ENCODE measurements around the gene TMEM132D. TPM values are rescaled to one million over a fixed set of nuclear protein-coding genes. Genes with fewer than 3 reads are reported as not detected.

Gene TMEM132D
- total and polyA plus RNA-seq, 2 of the 4 experiments (the other 2 are of a cell fraction): not detected

DNA sequence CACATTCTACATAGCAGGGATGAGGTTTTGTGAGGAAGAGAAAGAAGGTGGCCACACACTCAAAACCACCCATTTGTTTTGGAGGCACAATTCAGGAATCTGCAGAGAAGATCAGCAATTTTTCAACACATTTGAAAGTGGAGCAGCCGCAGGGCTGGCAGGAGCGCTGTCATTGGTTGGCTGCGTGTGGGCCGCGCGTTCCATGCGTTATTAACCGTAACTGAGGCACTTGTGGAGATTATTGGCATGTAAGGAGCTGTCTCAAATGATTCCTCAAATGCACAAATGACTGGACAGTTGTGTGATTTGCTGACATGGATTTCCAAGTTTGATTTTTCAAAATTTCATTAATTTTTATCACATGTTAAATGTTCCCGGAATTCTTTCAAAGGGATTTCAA is 318.5 kb downstream of the TMEM132D start:
- no peaks in the 10 kb centered on the region for H3K4me1 ChIP-seq (ENCODE audit: control insufficient read depth, insufficient read depth, low read length)
- no peak overlapping the region for H2BK120ac ChIP-seq (ENCODE audit: low read depth, low read length)
- no peak overlapping the region for H2BK15ac ChIP-seq (ENCODE audit: low read depth, low read length)
- ATAC-seq (ENCODE audit: low read depth) (no peak), DNase-seq (no peak)
- H3K36me3 ChIP-seq (ENCODE audit: control insufficient read depth, insufficient read depth, low read length): no peaks in the 10 kb centered on the region
- H4K91ac ChIP-seq (ENCODE audit: insufficient read depth, low read depth, low read length): no peak overlapping the region
- no peak overlapping the region for H2BK20ac ChIP-seq (ENCODE audit: low read depth, low read length)
- no peak overlapping the region for H3K9ac ChIP-seq (ENCODE audit: low read depth, low read length)
- no peak overlapping the region for H3K56ac ChIP-seq (ENCODE audit: extremely low read depth, insufficient read depth, low read length)
- ChIA-PET CTCF (no interaction called here), POLR2A (ENCODE audit: unreplicated experiment) (no interaction called here)
- no peaks in the 10 kb centered on the region for H3K27me3 ChIP-seq (ENCODE audit: control insufficient read depth, insufficient read depth, low read length)
- intact Hi-C loops (cut with micrococcal nuclease): no loop called here
- no peak overlapping the region for H2AK5ac ChIP-seq (ENCODE audit: low read depth, low read length)
- H3K4ac ChIP-seq (ENCODE audit: low read depth, low read length): no peak overlapping the region
- no peak overlapping the region for H3K4me3 ChIP-seq (ENCODE audit: insufficient read depth, low read depth, low read length)
- H4K20me1 ChIP-seq (ENCODE audit: insufficient read depth, low read length): no peaks in the 10 kb centered on the region
- H3K9me1 ChIP-seq (ENCODE audit: insufficient read depth, low read length): no peaks in the 10 kb centered on the region
- no peak overlapping the region for H3K23ac ChIP-seq (ENCODE audit: low read depth, low read length)
- H3K27ac ChIP-seq (ENCODE audit: insufficient read depth, low read length): no peak overlapping the region
- no peak overlapping the region for H3K4me2 ChIP-seq (ENCODE audit: low read depth, low read length)
- H2BK5ac ChIP-seq (ENCODE audit: low read depth, low read length, poor library complexity, severe bottlenecking): no peak overlapping the region
- H2AFZ ChIP-seq (replicated peaks; ENCODE audit: low read length, poor library complexity): no peak overlapping the region
- H3K18ac ChIP-seq (ENCODE audit: low read depth, low read length): no peak overlapping the region
- no peaks in the 10 kb centered on the region for H3K79me1 ChIP-seq (ENCODE audit: low read depth in 1 of 2, low read length in 2 of 2)
- WGBS, 2 experiments (ENCODE audit: extremely low coverage in 2 of 2, insufficient read length in 1 of 2): no CpG with 5 or more reads among the region's 9 CpGs
- TF ChIP-seq CHD1 (IDR thresholded peaks at IDR 0.05; ENCODE audit: low read depth, low read length) (no peak), NFE2L2 (IDR thresholded peaks at IDR 0.05; ENCODE audit: low read depth, low read length) (no peak), CEBPB (IDR thresholded peaks at IDR 0.05; ENCODE audit: low read depth, low read length) (no peak), FOS (IDR thresholded peaks at IDR 0.05; ENCODE audit: low read depth, low read length) (no peak), SMC3 (IDR thresholded peaks at IDR 0.05; ENCODE audit: low read depth, low read length) (no peak)
- no peak overlapping the region for H4K8ac ChIP-seq (ENCODE audit: low read depth in 2 of 2, low read length in 2 of 2)
- in situ Hi-C loops (cut with MboI; ENCODE audit: low sequenced_read_pairs): no loop called here
- no peak overlapping the region for H3K14ac ChIP-seq (replicated peaks; ENCODE audit: low read depth, low read length)
- peaks cover 23% of the 10 kb centered on the region for H3K9me3 ChIP-seq (ENCODE audit: control insufficient read depth, insufficient read depth, low read length)
- H4K5ac ChIP-seq (ENCODE audit: low read depth, low read length): no peak overlapping the region
- no peak overlapping the region for H2AK9ac ChIP-seq (replicated peaks; ENCODE audit: low read depth, low read length, poor library complexity)
- dilution Hi-C loops (cut with HindIII; ENCODE audit: low sequenced_read_pairs, unreplicated experiment): no loop called here
- BruUV-seq (replicated peaks): no TSS peak
